ENCODE data around the gene DLG2. TPM values are rescaled to one million over a fixed set of nuclear protein-coding genes. Genes with fewer than 3 reads are reported as not detected.

Gene DLG2
- total RNA-seq, 1 donor, result 1.3 TPM

DNA sequence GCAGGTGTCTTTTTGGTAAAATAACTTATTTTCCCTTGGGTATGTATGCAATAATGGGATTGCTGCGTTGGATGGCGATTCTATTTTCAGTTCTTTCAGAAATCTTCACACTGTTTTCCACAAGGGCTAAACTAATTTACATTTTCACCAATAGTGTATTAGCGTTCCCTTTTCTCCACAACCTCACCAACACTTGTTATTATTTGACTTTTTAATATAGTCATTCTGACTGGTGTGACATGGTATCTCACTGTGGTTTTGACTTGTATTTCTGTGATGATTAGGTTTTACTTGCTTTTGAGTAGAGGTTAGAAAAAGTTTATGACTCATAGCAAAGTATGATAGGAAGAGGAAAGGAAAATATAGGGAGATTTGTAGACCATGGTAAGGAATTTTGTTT is 92.3 kb downstream of the DLG2 start:
- no peak for DNase-seq (ENCODE audit: low read depth)
- TF ChIP-seq, protein P1, sequence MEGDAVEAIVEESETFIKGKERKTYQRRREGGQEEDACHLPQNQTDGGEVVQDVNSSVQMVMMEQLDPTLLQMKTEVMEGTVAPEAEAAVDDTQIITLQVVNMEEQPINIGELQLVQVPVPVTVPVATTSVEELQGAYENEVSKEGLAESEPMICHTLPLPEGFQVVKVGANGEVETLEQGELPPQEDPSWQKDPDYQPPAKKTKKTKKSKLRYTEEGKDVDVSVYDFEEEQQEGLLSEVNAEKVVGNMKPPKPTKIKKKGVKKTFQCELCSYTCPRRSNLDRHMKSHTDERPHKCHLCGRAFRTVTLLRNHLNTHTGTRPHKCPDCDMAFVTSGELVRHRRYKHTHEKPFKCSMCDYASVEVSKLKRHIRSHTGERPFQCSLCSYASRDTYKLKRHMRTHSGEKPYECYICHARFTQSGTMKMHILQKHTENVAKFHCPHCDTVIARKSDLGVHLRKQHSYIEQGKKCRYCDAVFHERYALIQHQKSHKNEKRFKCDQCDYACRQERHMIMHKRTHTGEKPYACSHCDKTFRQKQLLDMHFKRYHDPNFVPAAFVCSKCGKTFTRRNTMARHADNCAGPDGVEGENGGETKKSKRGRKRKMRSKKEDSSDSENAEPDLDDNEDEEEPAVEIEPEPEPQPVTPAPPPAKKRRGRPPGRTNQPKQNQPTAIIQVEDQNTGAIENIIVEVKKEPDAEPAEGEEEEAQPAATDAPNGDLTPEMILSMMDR (IDR thresholded peaks at IDR 0.05; ENCODE audit: insufficient read depth, low read depth, low read length), result no peak
- H3K4me3 ChIP-seq (ENCODE audit: low read depth, low read length), result no peak overlapping the region

GRCh38 chr11:85531191-85531897 is 95.8 kb downstream of the DLG2 start:
- no peak overlapping the region for H3K4me3 ChIP-seq (ENCODE audit: low read depth, low read length)
- no peak for DNase-seq (ENCODE audit: low read depth)
- TF ChIP-seq, protein P1 (IDR thresholded peaks at IDR 0.05; ENCODE audit: insufficient read depth, low read depth, low read length), result no peak

GRCh38 chr11:85530634-85531033 is 96.5 kb downstream of the DLG2 start:
- no peak for DNase-seq (ENCODE audit: low read depth)
- no peak overlapping the region for H3K4me3 ChIP-seq (ENCODE audit: low read depth, low read length)
- TF ChIP-seq, protein P1 (IDR thresholded peaks at IDR 0.05; ENCODE audit: insufficient read depth, low read depth, low read length), result no peak

GRCh38 chr11:85526564-85526963 is 100.6 kb downstream of the DLG2 start:
- H3K4me3 ChIP-seq (ENCODE audit: low read depth, low read length), result no peak overlapping the region
- TF ChIP-seq, protein P1 (IDR thresholded peaks at IDR 0.05; ENCODE audit: insufficient read depth, low read depth, low read length), result no peak
- no peak for DNase-seq (ENCODE audit: low read depth)

GRCh38 chr11:85525686-85526085 is 101.5 kb downstream of the DLG2 start:
- no peak for DNase-seq (ENCODE audit: low read depth)
- no peak overlapping the region for H3K4me3 ChIP-seq (ENCODE audit: low read depth, low read length)
- TF ChIP-seq, protein P1 (IDR thresholded peaks at IDR 0.05; ENCODE audit: insufficient read depth, low read depth, low read length), result no peak

DNA sequence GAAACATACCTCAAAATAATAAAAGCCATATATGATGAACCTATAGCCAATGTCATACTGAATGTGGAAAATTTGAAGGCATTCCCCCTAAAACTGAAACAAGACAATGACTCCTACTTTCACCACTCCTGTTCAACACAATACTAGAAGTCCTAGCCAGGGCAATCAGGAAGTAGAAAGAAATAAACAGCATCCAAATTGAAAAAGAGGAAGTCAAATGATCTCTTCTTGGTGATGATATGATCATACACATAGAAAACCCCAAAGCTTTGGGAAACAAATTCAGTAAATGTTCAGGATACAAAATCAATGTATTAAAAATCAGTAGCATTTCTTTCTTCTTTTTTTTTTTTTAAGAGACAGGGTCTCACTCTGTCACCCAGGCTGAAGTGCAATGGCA is 109.9 kb downstream of the DLG2 start:
- TF ChIP-seq, protein P1 (IDR thresholded peaks at IDR 0.05; ENCODE audit: insufficient read depth, low read depth, low read length), result no peak
- H3K4me3 ChIP-seq (ENCODE audit: low read depth, low read length), result no peak overlapping the region

GRCh38 chr11:85495918-85496317 is 131.2 kb downstream of the DLG2 start:
- TF ChIP-seq, protein P1 (IDR thresholded peaks at IDR 0.05; ENCODE audit: insufficient read depth, low read depth, low read length), result no peak
- no peak overlapping the region for H3K4me3 ChIP-seq (ENCODE audit: low read depth, low read length)
- no peak for DNase-seq (ENCODE audit: low read depth)

More for the DNA sequence above, 109.9 kb downstream of the DLG2 start:
- no peak for DNase-seq (ENCODE audit: low read depth)
